MCF 10A (cell line): ENCODE measurements around the gene C1QA. TPM values are rescaled to one million over a fixed set of nuclear protein-coding genes. Genes with fewer than 3 reads are reported as not detected.

Experiments
- BruUV-seq: library from RNA; stranded (reverse); fragments of 400-500 nt; replicated peaks from 2 replicates; lab custom pipeline; 2021; lab: Mats Ljungman, UMichigan
- CTCF ChIA-PET: fragments of 300-600 bp; sonication (Branson Sonifier 250); formaldehyde crosslinking; extraction: SDS; loops from one replicate; lab custom pipeline; 2021; ENCODE audit warnings: antibody characterized with exemption, inconsistent platforms; lab: Yijun Ruan, JAX
- POLR2A ChIA-PET: fragments of 300-600, 350-650 bp; sonication (Branson Sonifier 250); formaldehyde crosslinking; extraction: SDS; loops from one replicate; lab custom pipeline; 2020; ENCODE audit warnings: antibody characterized with exemption, inconsistent platforms; lab: Yijun Ruan, JAX
- DNase-seq: peaks from one replicate; pipeline ENCODE4 v3.0.0-alpha.2; 2018; ENCODE audit not compliant: unreplicated experiment
- H3K27ac Mint-ChIP-seq: one replicate; pipeline ENCODE4 v1.8.0; 2022; ENCODE audit warnings: mild to moderate bottlenecking, low read depth, mixed read lengths; ENCODE audit not compliant: unreplicated experiment
- H3K27me3 Mint-ChIP-seq: one replicate; pipeline ENCODE4 v1.8.0; 2022; ENCODE audit warnings: mixed read lengths; ENCODE audit not compliant: insufficient read depth, unreplicated experiment
- H3K36me3 Mint-ChIP-seq: one replicate; pipeline ENCODE4 v1.8.0; 2022; ENCODE audit warnings: mild to moderate bottlenecking, moderate library complexity, mixed read lengths; ENCODE audit not compliant: insufficient read depth, unreplicated experiment
- H3K4me1 Mint-ChIP-seq: one replicate; pipeline ENCODE4 v1.8.0; 2022; ENCODE audit warnings: mixed read lengths; ENCODE audit not compliant: insufficient read depth, unreplicated experiment
- H3K4me3 Mint-ChIP-seq: one replicate; pipeline ENCODE4 v1.8.0; 2022; ENCODE audit warnings: mild to moderate bottlenecking, moderate library complexity, mixed read lengths; ENCODE audit not compliant: unreplicated experiment
- H3K9me3 Mint-ChIP-seq: one replicate; pipeline ENCODE4 v1.8.0; 2022; ENCODE audit warnings: mixed read lengths; ENCODE audit not compliant: unreplicated experiment
- CTCF ChIP-seq: fragments of 200-600 bp; IDR thresholded peaks from one replicate; pipeline ENCODE4 v1.8.0; 2022; ENCODE audit warnings: antibody characterized with exemption, mild to moderate bottlenecking; ENCODE audit not compliant: unreplicated experiment
- intact Hi-C: fragments of 100-400 bp; cut with micrococcal nuclease; formaldehyde crosslinking; loops from 2 replicates; pipeline ENCODE4 v1.14.1; 2022
- total RNA-seq: library from RNA; stranded (reverse); gene quantifications from 2 replicates; pipeline ENCODE4 v1.2.3, GENCODE V29; 2022

The C1QA gene
- total RNA-seq, 1 experiment from 2014 or later, result not detected

- ChIA-PET CTCF (interaction anchor here (0.6 kb wide), 1 partner anchor 216 kb away, joined by 3 read pairs; no protein-coding TSS in a partner anchor), POLR2A (interaction anchor here (0.6 kb wide), 1 partner anchor 552 kb away, joined by 3 read pairs; no protein-coding TSS in a partner anchor)
- no peak overlapping the region for H3K4me3 Mint-ChIP-seq
- H3K9me3 Mint-ChIP-seq, result no peaks in the 10 kb centered on the region
- TF ChIP-seq CTCF, result no peak
- H3K27me3 Mint-ChIP-seq, result peaks cover 48% of the 10 kb centered on the region
- intact Hi-C loops, result no loop called here
- H3K4me1 Mint-ChIP-seq, result no peaks in the 10 kb centered on the region
- no peak overlapping the region for H3K27ac Mint-ChIP-seq
- BruUV-seq, result no TSS peak
- H3K36me3 Mint-ChIP-seq, result no peaks in the 10 kb centered on the region
- DNase-seq, result no peak
These were observed 499 bp downstream of the C1QA start for GRCh38 chr1:22636927-22637326.

- Mint-ChIP-seq H3K36me3 (no peaks in the 10 kb centered on the region), H3K9me3 (no peaks in the 10 kb centered on the region), H3K27me3 (peaks cover 38% of the 10 kb centered on the region), H3K27ac (no peak overlapping the region), H3K4me1 (no peaks in the 10 kb centered on the region), H3K4me3 (no peak overlapping the region)
- DNase-seq, result no peak
- no peak for TF ChIP-seq CTCF
- CTCF ChIA-PET, result interaction anchor here (6.8 kb wide), 1 partner anchor 218 kb away, joined by 106 read pairs; no protein-coding TSS in a partner anchor
- BruUV-seq, result no TSS peak
- intact Hi-C loops, result no loop called here
- POLR2A ChIA-PET, result no interaction called here
These were observed 1.5 kb downstream of the C1QA start for GRCh38 chr1:22637907-22638445.

DNA sequence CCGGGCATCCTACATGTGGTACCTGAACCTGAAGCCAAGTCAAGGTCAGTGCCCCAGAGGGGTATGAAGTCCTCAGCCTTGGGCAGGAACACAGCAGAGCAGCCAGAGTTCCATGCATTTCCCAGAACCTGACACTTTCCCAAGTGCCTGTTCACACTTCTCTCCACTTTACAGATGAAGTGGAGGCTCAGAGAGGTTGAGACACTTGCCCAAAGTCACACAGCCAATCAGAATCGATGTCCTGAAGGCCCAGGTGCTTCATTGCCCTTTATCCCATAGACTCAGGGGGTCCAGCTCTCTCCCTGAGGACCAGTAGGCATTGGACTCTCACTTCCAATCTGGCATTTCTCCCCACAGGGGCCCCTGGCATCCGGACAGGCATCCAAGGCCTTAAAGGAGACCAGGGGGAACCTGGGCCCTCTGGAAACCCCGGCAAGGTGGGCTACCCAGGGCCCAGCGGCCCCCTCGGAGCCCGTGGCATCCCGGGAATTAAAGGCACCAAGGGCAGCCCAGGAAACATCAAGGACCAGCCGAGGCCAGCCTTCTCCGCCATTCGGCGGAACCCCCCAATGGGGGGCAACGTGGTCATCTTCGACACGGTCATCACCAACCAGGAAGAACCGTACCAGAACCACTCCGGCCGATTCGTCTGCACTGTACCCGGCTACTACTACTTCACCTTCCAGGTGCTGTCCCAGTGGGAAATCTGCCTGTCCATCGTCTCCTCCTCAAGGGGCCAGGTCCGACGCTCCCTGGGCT lies 2.2 kb downstream of the C1QA start:
- H3K9me3 Mint-ChIP-seq, result no peaks in the 10 kb centered on the region
- no TSS peak for BruUV-seq
- intact Hi-C loops, result no loop called here
- POLR2A ChIA-PET, result no interaction called here
- no peaks in the 10 kb centered on the region for H3K36me3 Mint-ChIP-seq
- no peak for DNase-seq
- TF ChIP-seq CTCF, result no peak
- H3K27ac Mint-ChIP-seq, result no peak overlapping the region
- CTCF ChIA-PET, result interaction anchor here (6.8 kb wide), 1 partner anchor 219 kb away, joined by 106 read pairs; no protein-coding TSS in a partner anchor
- H3K27me3 Mint-ChIP-seq, result peaks cover 32% of the 10 kb centered on the region
- no peaks in the 10 kb centered on the region for H3K4me1 Mint-ChIP-seq
- no peak overlapping the region for H3K4me3 Mint-ChIP-seq

DNA sequence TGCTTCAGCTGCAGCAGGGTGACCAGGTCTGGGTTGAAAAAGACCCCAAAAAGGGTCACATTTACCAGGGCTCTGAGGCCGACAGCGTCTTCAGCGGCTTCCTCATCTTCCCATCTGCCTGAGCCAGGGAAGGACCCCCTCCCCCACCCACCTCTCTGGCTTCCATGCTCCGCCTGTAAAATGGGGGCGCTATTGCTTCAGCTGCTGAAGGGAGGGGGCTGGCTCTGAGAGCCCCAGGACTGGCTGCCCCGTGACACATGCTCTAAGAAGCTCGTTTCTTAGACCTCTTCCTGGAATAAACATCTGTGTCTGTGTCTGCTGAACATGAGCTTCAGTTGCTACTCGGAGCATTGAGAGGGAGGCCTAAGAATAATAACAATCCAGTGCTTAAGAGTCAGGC lies 2.9 kb downstream of the C1QA start:
- intact Hi-C loops, result no loop called here
- H3K4me1 Mint-ChIP-seq, result no peaks in the 10 kb centered on the region
- H3K27ac Mint-ChIP-seq, result no peak overlapping the region
- H3K9me3 Mint-ChIP-seq, result no peaks in the 10 kb centered on the region
- BruUV-seq, result no TSS peak
- ChIA-PET POLR2A (no interaction called here), CTCF (interaction anchor here (1.8 to 6.8 kb wide), 2 partner anchors 108 to 220 kb away, joined by 4 to 106 read pairs; no protein-coding TSS in a partner anchor)
- H3K27me3 Mint-ChIP-seq, result peaks cover 25% of the 10 kb centered on the region
- no peak overlapping the region for H3K4me3 Mint-ChIP-seq
- no peak for TF ChIP-seq CTCF
- H3K36me3 Mint-ChIP-seq, result no peaks in the 10 kb centered on the region
- DNase-seq, result no peak
